Parathyroid adenoma (tissue), 2 donors: Measurements from ENCODE around the gene ULK4.

Source experiments
- H2AFZ ChIP-seq: fragments of 300-600 bp; sonication (generic); one replicate; pipeline ENCODE4 v1.7.0; 2017; ENCODE audit warnings: antibody characterized with exemption, mild to moderate bottlenecking
- H3K27ac ChIP-seq: fragments of 300-600 bp; sonication (generic); one replicate; pipeline ENCODE4 v1.7.0; 2017
- H3K27me3 ChIP-seq: fragments of 300-600 bp; sonication (generic); one replicate; pipeline ENCODE4 v1.7.0; 2017; ENCODE audit warnings: low read length; ENCODE audit not compliant: control insufficient read depth, insufficient read depth
- H3K36me3 ChIP-seq: fragments of 300-600 bp; sonication (generic); one replicate; pipeline ENCODE4 v1.7.0; 2017; ENCODE audit warnings: low read length; ENCODE audit not compliant: control insufficient read depth, insufficient read depth
- H3K4me1 ChIP-seq: fragments of 300-600 bp; sonication (generic); one replicate; pipeline ENCODE4 v1.7.0; 2017; ENCODE audit warnings: control low read depth
- H3K4me2 ChIP-seq: fragments of 300-600 bp; sonication (generic); one replicate; pipeline ENCODE4 v1.7.0; 2017; ENCODE audit warnings: low read length
- H3K4me3 ChIP-seq: fragments of 300-600 bp; sonication (generic); one replicate; pipeline ENCODE4 v1.7.0; 2017; ENCODE audit warnings: low read depth, low read length
- H3K79me2 ChIP-seq: fragments of 300-600 bp; sonication (generic); one replicate; pipeline ENCODE4 v1.7.0; 2017; ENCODE audit warnings: control low read depth
- H3K9ac ChIP-seq: fragments of 300-600 bp; sonication (generic); one replicate; pipeline ENCODE4 v1.7.0; 2017; ENCODE audit warnings: mild to moderate bottlenecking
- H3K9me3 ChIP-seq: fragments of 300-600 bp; sonication (generic); one replicate; pipeline ENCODE4 v1.7.0; 2017; ENCODE audit warnings: low read length; ENCODE audit not compliant: control insufficient read depth
- TF ChIP-seq, protein P1 (sequence below): fragments of 300-600 bp; sonication (generic); IDR thresholded peaks from one replicate; pipeline ENCODE4 v1.7.0; 2017; ENCODE audit warnings: antibody characterized with exemption, mild to moderate bottlenecking
- donor health status: primary hyperparathyroidism.

Gene ULK4

DNA sequence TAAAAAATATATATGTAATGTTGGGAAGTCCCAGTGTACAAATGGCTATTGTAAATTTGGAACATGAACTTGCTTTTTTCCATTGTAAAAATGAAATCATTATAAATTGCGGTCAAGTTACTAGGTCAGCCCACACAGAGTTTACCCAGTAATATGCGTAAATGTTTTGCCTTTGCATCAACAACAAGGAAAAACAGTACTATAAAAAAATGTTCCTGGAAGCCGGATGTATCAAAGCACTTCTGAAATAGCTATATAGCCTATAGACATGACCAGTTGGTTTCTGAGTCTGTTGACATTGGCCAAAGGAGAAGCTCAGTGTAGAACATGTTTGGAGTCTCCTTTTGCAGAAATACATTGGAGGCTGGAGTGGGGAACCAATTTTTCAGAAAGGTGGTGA is 739.4 kb downstream of the ULK4 start:
- Histone ChIP-seq H3K4me2 (no peak overlapping the region), H3K27ac (no peak overlapping the region), H3K9me3 (no peaks in the 10 kb centered on the region), H3K9ac (no peak overlapping the region), H3K4me3 (no peak overlapping the region), H3K36me3 (no peaks in the 10 kb centered on the region), H2AFZ (no peak overlapping the region), H3K27me3 (no peaks in the 10 kb centered on the region), H3K4me1 (no peaks in the 10 kb centered on the region), H3K79me2 (peaks cover 21% of the 10 kb centered on the region)
- TF ChIP-seq, protein P1, sequence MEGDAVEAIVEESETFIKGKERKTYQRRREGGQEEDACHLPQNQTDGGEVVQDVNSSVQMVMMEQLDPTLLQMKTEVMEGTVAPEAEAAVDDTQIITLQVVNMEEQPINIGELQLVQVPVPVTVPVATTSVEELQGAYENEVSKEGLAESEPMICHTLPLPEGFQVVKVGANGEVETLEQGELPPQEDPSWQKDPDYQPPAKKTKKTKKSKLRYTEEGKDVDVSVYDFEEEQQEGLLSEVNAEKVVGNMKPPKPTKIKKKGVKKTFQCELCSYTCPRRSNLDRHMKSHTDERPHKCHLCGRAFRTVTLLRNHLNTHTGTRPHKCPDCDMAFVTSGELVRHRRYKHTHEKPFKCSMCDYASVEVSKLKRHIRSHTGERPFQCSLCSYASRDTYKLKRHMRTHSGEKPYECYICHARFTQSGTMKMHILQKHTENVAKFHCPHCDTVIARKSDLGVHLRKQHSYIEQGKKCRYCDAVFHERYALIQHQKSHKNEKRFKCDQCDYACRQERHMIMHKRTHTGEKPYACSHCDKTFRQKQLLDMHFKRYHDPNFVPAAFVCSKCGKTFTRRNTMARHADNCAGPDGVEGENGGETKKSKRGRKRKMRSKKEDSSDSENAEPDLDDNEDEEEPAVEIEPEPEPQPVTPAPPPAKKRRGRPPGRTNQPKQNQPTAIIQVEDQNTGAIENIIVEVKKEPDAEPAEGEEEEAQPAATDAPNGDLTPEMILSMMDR = no peak

DNA sequence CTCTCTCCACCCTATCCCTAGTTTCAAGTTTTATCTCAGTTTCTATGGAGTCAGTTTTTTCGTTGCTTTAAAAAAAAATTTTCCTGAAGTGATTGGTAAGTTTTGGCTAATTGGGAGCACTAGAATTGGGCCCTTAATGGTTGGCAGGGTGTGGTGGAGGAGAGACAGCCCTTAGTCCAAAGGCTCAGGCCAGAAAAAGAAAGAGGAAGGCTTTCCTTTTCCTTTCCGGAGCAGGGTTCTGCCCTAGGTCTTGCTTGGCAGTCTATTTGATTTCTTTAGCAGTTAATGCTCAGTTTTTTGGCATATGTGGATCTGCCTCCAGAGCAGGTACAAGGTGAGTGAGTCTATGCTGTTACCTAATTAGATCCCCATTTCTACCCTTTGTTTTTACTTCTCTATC is 739.9 kb downstream of the ULK4 start:
- H3K79me2 ChIP-seq = peaks cover 17% of the 10 kb centered on the region
- TF ChIP-seq, protein P1 = no peak
- peaks cover 2% of the 10 kb centered on the region for H3K4me1 ChIP-seq
- H3K27me3 ChIP-seq = no peaks in the 10 kb centered on the region
- no peak overlapping the region for H3K9ac ChIP-seq
- no peak overlapping the region for H2AFZ ChIP-seq
- H3K36me3 ChIP-seq = no peaks in the 10 kb centered on the region
- no peak overlapping the region for H3K4me2 ChIP-seq
- no peaks in the 10 kb centered on the region for H3K9me3 ChIP-seq
- H3K27ac ChIP-seq = no peak overlapping the region
- H3K4me3 ChIP-seq = no peak overlapping the region

DNA sequence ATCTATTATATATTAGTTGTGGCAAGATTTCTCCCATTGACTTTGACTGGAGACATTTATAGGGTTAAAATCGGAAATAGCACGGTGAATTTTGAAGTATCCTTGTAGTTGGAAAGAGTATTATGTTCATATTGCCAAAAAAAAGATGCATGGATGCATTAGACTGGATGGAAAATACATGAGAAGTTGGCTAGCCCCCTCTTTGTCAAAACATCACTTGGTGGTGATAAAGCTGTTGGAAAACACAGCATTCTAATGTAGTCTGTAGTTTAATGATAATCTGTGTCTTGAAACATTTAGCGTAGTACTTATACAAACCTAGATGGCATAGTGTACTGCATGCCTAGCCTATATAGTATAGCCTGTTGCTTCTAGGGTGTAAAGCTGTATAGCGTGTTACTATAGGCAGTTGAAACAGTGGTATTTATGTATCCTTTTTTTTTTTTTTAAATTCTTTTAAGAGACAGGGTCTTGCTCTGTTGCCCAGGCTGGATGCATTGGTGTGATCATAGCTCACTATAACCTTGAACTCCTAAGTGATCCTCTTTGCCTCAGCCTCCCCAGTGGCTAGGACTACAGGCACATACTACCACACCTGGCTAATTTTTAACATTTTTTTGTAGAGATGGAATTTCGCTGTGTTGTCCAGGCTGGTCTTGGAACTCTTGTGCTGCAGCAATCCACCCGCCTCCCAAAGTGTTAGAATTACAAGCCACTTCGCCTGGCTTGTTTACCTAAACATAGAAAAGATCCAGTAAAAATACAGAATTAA is 740.8 kb downstream of the ULK4 start:
- no peaks in the 10 kb centered on the region for H3K36me3 ChIP-seq

DNA sequence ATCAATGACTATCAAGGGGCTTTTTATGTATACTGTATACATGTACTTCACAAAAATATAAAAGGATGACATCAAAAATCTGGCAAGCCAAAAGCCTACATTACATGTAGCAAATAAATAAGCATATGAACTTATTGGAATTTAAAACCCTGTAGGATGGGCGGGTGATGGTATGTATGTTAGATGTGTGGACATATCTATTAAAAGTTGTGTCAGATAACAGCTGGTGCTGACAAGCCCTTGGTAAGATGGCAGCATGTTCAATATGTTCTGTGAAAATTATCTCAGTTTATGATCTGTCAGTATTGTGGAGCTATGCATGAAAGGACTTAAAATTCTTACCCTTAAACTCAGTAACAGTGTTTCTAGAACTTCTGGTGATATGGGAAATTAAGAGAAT is 742.5 kb downstream of the ULK4 start:
- Histone ChIP-seq H3K9me3 (no peaks in the 10 kb centered on the region), H3K9ac (no peak overlapping the region), H3K4me3 (no peak overlapping the region), H3K4me2 (no peak overlapping the region), H3K36me3 (no peaks in the 10 kb centered on the region), H3K27me3 (no peaks in the 10 kb centered on the region), H3K4me1 (peaks cover 5% of the 10 kb centered on the region), H3K27ac (no peak overlapping the region), H3K79me2 (peaks cover 23% of the 10 kb centered on the region), H2AFZ (no peak overlapping the region)
- TF ChIP-seq, protein P1 = no peak

More for the DNA sequence above, 740.8 kb downstream of the ULK4 start:
- H3K79me2 ChIP-seq = peaks cover 16% of the 10 kb centered on the region
- H3K9ac ChIP-seq = no peak overlapping the region
- H3K4me3 ChIP-seq = no peak overlapping the region
- TF ChIP-seq, protein P1 = no peak
- H2AFZ ChIP-seq = no peak overlapping the region
- no peak overlapping the region for H3K4me2 ChIP-seq
- H3K27ac ChIP-seq = no peak overlapping the region
- H3K4me1 ChIP-seq = peaks cover 5% of the 10 kb centered on the region
- no peaks in the 10 kb centered on the region for H3K27me3 ChIP-seq
- H3K9me3 ChIP-seq = no peaks in the 10 kb centered on the region

DNA sequence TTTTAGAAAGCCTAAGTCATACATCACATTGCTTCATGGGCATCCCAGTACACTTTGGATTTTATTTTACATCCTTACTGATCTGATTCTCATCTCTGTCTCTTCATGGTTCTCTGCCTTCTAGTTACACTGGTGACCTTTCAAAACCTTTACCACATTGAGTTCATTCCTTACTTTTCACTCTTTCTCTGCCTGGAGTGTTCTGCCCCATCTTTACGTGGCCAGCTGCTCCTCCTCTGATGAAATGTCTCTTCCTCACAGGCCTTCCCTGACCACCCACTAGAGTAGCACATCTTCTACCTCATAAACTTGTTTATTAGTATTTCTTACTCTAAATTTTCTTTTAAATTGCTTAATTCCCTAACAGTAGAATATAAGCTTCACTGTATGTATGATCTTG is 744.9 kb downstream of the ULK4 start:
- Histone ChIP-seq H3K27me3 (no peaks in the 10 kb centered on the region), H3K9ac (no peak overlapping the region), H3K27ac (no peak overlapping the region), H3K36me3 (no peaks in the 10 kb centered on the region), H3K79me2 (peaks cover 36% of the 10 kb centered on the region), H3K4me3 (no peak overlapping the region), H3K4me1 (peaks cover 8% of the 10 kb centered on the region), H2AFZ (no peak overlapping the region), H3K4me2 (no peak overlapping the region), H3K9me3 (no peaks in the 10 kb centered on the region)
- TF ChIP-seq, protein P1 = no peak
